ENCODE measurements around the gene MCF2L.
"Not testable (repeated sequence)": the region's sequence is repeated elsewhere in the genome, so short reads cannot be mapped to it uniquely, and the experiment has no call there.

The MCF2L gene

DNA sequence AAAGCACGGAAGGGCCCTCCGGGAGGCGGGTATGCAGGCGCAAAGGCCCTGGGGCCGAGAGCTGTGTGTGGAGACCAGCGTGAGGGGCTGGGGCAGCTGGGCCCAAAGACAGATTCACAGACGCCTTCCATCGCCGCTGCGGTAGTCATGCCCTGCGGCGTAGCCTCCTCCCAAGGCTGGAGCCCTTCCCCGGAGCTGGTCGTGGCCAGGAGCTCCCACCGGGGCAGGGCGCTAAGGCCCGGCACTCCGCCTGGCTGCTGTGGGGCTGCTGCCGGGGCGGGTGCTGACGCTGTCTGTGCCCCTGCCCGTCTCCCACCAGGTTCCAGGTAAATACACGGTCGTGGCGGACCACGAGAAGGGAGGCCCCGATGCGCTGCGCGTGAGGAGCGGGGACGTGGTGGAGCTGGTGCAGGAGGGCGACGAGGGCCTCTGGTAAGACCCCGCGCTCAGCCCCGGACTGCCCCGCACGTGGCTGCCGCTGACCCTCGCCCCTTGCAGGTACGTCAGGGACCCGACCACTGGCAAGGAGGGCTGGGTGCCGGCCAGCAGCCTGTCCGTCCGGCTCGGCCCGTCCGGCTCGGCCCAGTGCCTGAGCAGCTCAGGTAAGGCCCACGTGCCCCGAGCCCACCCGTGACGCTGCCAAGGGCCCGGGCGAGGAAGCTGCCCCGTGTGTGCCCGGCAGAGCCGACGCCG, 127.2 kb downstream of the MCF2L start:
- DNase-seq (ENCODE audit: low read depth, low spot score) = no peak

DNA sequence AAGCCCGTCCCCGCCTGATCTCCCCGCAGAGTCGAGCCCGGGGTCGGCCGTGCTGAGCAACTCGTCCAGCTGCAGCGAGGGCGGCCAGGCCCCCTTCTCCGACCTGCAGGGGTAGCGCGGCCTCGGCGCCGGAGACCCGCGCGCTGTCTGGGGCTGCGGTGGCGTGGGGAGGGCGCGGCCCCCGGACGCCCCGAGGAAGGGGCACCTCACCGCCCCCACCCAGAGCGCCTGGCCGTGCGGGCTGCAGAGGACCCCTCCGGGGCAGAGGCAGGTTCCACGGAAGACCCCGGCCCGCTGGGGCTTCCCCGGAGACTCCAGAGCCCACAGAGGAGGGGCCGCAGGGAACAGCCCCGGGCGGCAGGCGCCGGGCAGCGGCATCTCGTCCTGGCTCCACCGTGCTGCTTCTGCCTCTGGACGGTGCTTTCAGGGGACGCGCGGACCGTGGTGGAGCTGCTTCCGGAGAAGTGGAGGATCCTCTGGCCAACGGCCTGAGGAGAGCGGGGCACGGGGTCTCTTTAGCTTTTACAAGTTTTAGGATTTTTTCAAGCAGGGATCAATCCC, 127.8 kb downstream of the MCF2L start:
- DNase-seq (ENCODE audit: low read depth, low spot score) = no peak

DNA sequence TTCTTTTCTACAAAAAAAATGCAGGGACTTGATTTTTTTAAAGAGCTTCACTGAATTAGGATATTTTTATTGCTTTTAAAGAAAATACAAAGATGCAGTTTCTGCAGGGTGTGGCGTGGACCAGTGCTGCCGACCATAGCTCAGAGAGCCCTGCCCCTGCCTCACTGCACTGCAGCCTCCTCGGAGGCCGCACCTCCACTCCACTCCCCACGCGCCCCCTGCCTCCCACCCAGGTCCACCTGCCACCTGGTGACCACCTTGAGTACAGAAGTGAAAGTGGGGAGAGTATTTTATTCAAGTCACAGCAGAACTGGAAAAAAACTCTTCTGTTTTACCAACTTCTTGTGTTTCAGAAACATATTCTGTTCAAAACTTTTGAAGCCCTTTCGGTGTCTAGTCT, 128.6 kb downstream of the MCF2L start:
- no peak for DNase-seq (ENCODE audit: low read depth, low spot score)

DNA sequence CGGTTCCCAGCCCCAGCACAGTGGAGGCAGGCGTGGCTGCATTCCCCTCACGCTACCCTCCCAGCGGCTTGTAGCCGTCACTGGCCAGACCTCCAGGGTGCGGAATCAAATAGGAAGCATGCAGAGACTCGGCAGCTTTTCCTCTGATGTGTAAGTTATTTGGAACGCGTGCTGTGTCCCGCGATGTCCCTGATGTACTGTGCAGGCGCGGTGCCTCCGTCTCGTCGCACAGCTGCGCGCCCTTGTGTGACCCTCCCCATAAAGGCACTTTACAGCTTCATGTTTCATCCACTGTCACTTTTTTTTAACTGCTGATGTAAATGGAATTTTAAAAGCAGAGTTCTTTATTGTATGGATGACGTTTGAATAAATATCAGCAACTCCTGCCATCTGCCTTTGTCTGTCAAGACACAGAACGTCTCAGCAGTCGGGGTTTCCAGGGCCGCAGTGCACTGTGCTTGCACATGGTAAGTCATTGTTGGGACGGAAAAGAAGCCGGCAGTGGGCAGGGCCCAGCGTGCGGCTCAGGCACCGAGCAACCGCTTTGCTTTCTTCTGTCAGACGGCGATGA, 129.2 kb downstream of the MCF2L start:
- DNase-seq (ENCODE audit: low read depth, low spot score) = no peak

DNA sequence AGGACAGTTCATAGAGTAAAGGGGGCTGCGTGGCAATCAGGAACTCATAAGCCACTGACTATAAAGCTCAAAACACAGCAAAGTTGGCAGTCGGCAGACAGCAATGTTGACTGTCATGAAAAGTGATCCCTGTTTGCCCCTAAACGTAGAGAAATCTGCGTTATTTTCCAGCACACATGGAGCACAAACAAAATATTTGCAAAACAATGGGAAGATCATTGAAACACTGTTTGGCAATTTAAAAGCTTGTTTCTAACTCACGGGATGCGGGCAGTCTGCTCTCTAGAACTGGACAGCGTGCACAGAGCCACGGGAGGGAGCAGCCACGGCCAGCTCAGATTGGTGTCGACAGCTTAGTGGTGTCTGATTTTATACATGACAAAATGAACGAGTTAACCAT, 130.1 kb downstream of the MCF2L start:
- no peak for DNase-seq (ENCODE audit: low read depth, low spot score)

DNA sequence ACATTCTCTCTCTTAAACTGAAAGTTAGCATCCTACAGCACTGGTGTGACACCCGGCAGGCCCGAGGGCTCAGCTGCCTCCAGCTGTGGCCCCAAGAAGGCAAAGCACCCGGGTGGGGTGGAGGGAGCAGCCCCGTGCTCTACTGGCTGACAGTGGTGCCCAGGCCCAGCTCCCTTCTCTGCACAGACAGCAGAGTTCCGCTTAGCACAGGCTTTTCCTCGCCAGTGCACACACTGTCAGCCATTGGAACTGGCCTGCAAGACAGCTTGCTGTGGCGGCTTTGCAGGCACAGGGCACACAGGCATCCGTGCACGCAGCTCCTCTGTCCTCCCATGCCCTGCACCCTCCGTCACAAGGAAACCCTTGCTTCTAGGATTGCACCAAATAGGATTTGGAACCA, 133.3 kb downstream of the MCF2L start:
- DNase-seq (ENCODE audit: low read depth, low spot score) = not testable (repeated sequence)

DNA sequence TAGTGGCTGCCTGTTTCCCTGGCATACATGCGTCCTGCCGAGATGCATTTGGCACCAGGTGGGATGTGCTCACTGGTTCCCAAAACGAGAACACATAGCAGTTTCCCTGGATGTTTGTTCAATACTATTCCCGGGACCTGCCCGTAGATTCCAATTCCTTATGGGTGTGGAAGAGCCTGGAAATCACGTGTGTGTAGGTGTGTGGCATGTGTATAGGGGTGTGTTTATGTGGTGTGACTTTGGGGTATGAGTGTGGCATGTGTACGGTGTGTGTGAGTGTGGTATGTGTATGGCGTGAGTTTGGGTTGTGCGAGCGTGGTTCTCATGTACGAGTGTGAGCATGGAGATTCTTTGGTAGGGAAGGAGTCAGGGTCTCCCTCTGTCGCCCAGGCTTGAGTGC, 133.7 kb downstream of the MCF2L start:
- no peak for DNase-seq (ENCODE audit: low read depth, low spot score)

DNA sequence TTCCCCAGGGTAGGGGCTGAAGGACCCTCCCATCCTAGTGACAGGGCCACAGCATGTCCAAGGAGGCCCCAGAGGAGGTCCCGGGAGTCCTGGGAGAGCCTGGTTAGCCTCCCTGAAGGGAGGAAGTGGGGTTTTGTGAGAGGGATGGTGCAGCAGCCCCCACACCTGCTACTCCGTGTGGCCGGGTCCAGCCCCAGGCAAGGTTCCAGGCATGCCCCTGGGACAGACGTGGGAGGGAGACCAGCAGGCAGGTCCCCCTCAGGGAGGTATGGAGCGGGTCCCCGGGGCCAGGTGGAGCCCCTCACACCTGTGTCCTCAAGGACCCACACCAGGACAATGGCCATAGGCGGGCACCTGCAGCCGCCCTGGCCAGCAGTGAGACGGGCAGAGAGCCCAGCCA, 134.6 kb downstream of the MCF2L start:
- DNase-seq (ENCODE audit: low read depth, low spot score) = no peak

DNA sequence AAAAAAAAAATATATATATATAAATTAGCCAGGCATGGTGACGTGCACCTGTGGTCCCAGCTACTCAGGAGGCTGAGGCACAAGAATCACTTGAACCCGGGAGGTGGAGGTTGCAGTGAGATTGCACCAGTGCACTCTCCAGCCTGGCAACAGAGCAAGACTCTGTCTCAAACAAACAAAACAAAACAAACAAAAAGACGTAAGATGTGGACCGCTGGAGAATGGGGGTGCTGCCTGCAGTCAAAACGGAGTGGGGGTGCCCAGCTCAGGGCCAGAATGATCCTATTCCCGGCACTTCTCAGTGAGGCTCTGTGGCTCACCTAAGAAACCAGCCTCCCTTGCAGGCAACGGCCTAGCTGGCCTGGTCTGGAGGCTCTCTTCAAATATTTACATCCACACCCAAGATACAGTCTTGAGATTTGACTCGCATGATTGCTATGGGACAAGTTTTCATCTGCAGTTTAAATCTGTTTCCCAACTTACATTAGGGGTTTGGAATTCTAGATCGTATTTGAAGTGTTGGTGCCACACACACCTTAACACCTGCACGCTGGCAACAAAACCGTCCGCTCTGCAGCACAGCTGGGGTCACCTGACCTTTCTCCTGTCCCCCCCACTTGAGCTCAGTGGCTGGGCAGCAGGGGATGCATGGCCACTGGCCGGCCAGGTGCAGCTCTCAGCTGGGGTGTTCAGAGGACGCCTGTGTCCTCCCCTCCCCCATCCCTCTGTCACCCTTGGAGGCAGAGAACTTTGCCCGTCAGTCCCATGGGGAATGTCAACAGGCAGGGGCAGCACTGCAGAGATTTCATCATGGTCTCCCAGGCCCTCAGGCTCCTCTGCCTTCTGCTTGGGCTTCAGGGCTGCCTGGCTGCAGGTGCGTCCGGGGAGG, 136.3 kb downstream of the MCF2L start, which contains the start of gene F7:
Gene F7, plus strand, starts transcription at position 760 of the 889 bp plus-strand sequence. Its CDS starts 51 bp downstream, at position 811.
- DNase-seq (ENCODE audit: low read depth, low spot score) = no peak

DNA sequence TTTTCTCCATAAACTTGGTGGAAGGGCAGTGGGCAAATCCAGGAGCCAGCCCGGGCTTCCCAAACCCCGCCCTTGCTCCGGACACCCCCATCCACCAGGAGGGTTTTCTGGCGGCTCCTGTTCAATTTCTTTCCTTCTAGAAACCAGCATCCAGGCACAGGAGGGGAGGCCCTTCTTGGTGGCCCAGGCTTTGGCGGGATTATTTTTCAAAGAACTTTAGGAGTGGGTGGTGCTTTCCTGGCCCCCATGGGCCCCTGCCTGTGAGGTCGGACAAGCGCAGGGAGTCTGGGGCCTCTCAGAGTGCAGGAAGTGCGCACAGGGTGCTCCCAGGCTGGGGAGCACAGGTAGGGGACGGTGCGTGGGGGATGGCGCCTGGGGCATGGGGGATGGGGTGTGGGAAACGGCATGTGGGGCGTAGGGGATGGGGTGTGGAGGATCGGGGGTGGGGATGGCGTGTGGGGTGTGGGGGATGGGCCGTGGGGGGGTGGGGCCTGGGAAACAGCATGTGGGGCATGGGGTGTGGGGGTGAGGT, 137.0 kb downstream of the MCF2L start:
- no peak for DNase-seq (ENCODE audit: low read depth, low spot score)

DNA sequence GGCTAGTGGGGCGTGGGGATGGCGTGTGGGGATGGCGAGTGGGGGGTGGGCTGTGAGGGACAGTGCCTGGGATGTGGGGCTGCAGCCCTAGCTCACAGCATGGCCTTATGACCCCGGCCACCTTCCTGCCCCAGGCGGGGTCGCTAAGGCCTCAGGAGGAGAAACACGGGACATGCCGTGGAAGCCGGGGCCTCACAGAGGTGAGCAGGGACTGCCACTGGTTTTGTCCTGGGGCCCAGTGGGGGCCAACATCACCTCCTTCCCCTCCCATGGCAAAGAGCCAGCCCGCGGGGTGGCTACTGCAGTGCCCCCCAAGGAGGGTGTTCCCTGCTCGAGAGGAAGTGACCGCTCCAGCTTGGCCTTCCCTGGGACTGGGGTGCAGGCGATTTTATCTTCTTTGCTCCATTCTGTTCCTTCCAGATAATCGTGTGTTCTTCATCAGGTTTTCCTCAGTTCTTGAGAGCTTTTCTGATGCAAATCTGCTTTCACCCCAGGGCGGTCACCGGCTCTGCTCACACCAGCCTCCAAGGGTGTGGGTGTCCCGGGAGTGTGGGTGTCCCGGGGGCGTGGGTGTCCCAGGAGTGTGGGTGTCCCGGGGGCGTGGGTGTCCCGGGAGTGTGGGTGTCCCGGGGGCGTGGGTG, 137.8 kb downstream of the MCF2L start:
- no peak for DNase-seq (ENCODE audit: low read depth, low spot score)

DNA sequence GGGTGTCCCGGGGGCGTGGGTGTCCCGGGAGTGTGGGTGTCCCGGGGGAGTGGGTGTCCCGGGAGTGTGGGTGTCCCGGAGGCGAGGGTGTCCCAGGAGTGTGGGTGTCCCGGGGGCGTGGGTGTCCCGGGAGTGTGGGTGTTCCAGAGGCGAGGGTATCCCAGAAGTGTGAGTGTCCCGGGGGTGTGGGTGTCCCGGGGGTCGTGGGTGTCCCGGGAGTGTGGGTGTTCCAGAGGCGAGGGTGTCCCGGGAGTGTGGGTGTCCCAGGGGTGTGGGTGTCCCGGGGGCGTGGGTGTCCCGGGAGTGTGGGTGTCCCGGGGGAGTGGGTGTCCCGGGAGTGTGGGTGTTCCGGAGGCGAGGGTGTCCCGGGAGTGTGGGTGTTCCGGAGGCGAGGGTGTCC, 139.5 kb downstream of the MCF2L start:
- not testable (repeated sequence) for DNase-seq (ENCODE audit: low read depth, low spot score)

DNA sequence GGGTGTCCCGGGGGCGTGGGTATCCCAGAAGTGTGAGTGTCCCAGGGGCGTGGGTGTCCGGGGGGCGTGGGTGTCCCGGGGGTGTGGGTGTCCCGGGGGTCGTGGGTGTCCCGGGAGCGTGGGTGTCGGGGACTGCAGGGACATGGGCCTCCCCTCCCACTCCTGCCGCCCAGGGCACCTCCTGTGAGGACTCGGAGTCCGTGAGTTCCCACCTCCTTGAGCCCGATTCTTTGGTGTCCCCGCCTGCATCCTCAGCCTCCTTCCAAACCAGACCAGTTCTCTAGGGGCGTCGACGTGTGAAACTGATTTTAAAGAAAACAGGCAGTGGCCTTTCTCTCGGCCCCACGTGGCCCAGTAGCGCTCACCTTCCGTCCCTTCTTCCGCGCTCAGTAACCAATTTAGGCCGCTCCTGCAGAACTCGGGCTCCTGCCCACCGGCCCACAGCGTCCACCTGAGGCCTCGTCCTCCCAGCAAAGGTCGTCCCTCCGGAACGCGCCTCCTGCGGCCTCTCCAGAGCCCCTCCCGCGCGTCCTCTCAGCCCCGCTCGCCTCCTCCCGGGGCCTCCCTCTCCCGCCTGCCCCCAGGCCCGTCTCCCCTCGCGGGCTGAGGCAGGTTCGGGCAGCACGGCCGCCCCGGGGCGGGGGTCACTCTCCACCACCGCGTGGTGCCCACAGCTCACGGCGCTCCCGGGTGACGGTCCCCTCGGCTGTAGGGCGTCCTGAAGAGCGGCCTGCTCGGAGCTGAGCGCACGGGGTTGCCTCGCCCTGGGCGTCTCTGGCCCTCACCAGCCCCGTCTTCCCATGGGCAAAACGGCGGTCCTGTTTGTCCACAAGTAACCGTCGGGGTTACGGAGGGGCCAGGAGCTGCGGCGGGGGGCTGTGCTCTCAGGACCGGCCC, 140.4 kb downstream of the MCF2L start:
- no peak for DNase-seq (ENCODE audit: low read depth, low spot score)

DNA sequence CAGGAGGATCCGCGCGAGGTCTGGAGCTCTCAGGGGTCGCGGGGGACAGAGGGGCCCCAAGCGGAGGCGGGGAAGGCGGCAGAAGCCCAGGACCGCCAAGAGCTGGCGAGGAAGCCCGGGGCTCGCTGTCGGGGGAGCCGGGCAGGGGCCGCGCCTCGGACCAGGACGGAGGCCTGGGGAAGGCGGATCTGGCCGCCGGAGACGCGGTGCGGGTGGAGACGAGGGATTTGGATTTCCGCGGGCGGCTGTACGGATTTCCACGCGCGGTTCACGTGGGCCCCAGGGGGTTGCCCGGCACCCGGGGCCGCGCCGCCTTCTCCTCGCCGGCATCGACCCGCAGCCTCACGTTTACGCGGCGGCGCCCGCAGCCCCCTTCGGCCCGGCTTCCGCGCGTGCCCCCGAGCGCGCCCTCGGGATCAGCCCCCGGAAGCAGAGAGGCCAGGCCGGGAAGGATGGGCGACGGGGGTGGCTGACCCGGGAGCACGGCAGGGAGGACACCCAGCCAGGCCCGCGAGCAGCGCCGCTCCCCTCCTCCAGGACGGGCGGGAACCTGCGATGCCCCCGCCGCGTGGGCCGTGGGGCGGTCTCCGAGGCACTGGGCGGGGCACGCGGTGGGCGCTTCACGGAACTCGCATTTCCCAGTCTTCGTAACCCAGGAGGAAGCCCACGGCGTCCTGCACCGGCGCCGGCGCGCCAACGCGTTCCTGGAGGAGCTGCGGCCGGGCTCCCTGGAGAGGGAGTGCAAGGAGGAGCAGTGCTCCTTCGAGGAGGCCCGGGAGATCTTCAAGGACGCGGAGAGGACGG, 141.2 kb downstream of the MCF2L start:
- DNase-seq (ENCODE audit: low read depth, low spot score) = no peak

DNA sequence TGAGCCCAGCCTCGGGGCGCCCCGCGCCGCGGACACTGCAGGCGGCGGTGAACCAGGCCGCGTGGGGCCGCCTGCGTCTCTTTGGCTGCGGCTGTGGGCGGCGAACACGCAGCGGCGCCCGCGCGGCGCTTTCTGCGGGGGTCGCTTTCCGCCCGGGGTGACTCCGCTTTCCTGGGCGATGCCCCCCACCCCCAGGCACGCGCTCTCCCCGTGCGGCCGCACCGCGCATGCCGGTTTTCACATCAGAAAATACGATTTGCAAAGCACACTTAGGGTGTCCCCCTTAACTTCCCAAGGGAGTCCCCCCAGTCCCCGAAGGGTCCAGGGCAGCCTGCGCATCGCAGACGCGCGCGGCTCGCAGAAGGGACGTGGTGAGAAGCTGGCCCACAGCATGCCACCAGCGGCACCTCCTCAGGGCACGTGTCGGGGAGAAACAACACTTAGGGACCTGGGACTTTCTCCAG, 141.9 kb downstream of the MCF2L start:
- DNase-seq (ENCODE audit: low read depth, low spot score) = no peak

DNA sequence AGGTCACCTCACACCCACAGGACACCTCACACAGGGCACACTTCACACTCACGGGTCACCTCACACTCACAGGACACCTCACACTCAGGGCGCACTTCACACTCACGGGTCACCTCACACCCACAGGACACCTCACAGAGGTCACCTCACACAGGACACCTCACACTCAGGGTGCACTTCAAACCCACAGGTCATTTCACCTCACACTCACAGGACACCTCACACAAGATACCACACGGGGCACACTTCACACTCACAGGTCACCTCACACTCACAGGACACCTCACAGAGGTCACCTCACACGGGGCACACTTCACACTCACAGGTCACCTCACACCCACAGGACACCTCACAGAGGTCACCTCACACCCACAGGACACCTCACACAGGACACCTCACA, 142.8 kb downstream of the MCF2L start:
- DNase-seq (ENCODE audit: low read depth, low spot score) = not testable (repeated sequence)

DNA sequence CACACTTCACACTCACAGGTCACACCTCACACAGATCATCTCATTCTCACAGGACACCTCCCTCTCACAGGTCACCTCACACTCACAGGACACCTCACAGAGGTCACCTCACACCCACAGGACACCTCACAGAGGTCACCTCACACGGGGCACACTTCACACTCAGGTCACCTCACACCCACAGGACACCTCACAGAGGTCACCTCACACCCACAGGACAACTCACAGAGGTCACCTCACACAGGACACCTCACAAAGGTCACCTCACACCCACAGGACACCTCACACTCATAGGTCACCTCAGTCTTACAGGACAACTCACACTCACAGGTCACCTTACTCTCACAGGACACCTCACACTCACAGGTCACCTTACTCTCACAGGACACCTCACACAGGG, 143.5 kb downstream of the MCF2L start:
- not testable (repeated sequence) for DNase-seq (ENCODE audit: low read depth, low spot score)

DNA sequence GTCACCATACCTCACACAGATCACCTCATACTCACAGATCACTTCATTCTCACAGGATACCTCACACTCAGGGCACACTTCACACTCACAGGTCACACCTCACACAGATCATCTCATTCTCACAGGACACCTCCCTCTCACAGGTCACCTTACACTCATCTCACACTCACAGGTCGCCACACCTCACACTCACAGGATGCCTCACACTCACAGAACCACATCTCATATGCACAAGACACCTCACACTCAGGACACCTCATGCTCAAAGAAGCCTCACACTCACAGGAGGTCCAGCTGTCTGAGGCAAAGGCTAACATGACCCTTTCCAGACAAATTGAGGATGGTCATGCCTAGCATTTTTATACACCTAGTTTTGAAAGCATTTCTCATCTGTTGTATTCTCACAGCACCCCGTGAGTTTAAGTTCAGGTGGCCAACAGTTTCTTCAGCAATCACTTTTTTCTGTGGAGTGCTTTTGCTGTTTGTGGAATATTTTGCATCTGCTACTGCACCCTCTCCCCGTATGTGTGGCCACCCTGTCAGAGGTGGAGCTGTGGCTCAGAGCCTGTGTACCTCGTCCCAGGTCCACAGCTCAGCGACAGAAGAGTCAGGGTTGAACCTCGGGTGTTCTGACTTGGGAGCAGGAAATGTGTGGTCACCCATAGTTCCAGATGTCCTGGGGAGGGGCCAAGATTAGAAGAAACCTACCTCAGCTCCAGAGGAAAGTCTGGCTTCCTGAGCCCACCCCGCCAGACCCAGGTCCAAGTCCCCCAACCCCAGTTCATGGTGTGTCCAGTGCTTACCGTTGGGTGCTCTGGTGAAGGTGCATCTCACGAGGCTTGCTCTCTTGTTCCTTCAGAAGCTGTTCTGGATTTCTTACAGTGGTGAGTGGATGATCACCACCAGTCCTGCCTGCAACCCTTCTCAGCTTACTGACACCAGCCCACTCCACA, 144.2 kb downstream of the MCF2L start:
- no peak for DNase-seq (ENCODE audit: low read depth, low spot score)

Data from iPS DF 19.7 (cell line).